GM21619 (cell line): Measurements from ENCODE around the gene LIN28A.

Source experiments
- ATAC-seq: cut with Tn5 transposase; IDR thresholded peaks from one replicate; pipeline ENCODE4 v1.9.1; 2021; ENCODE audit not compliant: unreplicated experiment

LIN28A gene

GRCh38 chr1:26432793-26433192 is 22.2 kb downstream of the LIN28A start:
- ATAC-seq, result no peak

GRCh38 chr1:26434161-26434752 is 23.6 kb downstream of the LIN28A start:
- no peak for ATAC-seq

GRCh38 chr1:26438041-26438440 is 27.4 kb downstream of the LIN28A start:
- ATAC-seq, result no peak

- ATAC-seq, result no peak
Measured at GRCh38 chr1:26440259-26440658, 29.6 kb downstream of the LIN28A start.

- no peak for ATAC-seq
Measured at GRCh38 chr1:26449868-26450267, 39.3 kb downstream of the LIN28A start.

- ATAC-seq, result no peak
Measured at GRCh38 chr1:26450908-26451307, 40.3 kb downstream of the LIN28A start.

GRCh38 chr1:26452459-26453183 is 42.0 kb downstream of the LIN28A start:
- ATAC-seq, result no peak

GRCh38 chr1:26459148-26459547 is 48.5 kb downstream of the LIN28A start:
- no peak for ATAC-seq

- ATAC-seq, result no peak
Measured at GRCh38 chr1:26459573-26460031, 49.0 kb downstream of the LIN28A start.

GRCh38 chr1:26468911-26469310 is 58.3 kb downstream of the LIN28A start:
- no peak for ATAC-seq

- ATAC-seq, result no peak
Measured at GRCh38 chr1:26469558-26469957, 58.9 kb downstream of the LIN28A start.

GRCh38 chr1:26470878-26471497 is 60.4 kb downstream of the LIN28A start:
- no peak for ATAC-seq

GRCh38 chr1:26471498-26472319 is 61.1 kb downstream of the LIN28A start:
- ATAC-seq, result no peak

GRCh38 chr1:26472320-26472900 is 61.8 kb downstream of the LIN28A start, which contains the start of gene HMGN2:
Gene HMGN2 (plus strand): TSS chr1:26472440. CDS start chr1:26472613, 173 bp downstream.
- ATAC-seq, result peak; percentile 39

- ATAC-seq, result peak; percentile 70
Measured at GRCh38 chr1:26472901-26473845, 62.6 kb downstream of the LIN28A start.

GRCh38 chr1:26474818-26475217 is 64.2 kb downstream of the LIN28A start:
- no peak for ATAC-seq

- no peak for ATAC-seq
Measured at GRCh38 chr1:26475989-26476388, 65.4 kb downstream of the LIN28A start.

- no peak for ATAC-seq
Measured at GRCh38 chr1:26476958-26477357, 66.3 kb downstream of the LIN28A start.

GRCh38 chr1:26477446-26478152 is 67.0 kb downstream of the LIN28A start:
- no peak for ATAC-seq
